Stomach (tissue), 9 donors: ENCODE measurements around the gene THBD. TPM values are rescaled to one million over a fixed set of nuclear protein-coding genes. Genes with fewer than 3 reads are reported as not detected.

Source experiments
- DNase-seq, 2 donors: peaks; one replicate each; pipeline versions ENCODE4 v3.0.0 to v3.0.0-alpha.2; 2013 to 2019
- H3K27ac ChIP-seq, 5 donors: fragments of 200-600 bp in 4 of 5; sonication (generic) in 4 of 5; one replicate each; pipeline ENCODE4 v1.5.1; 2013 to 2019; ENCODE audit warnings: mild to moderate bottlenecking in 1 of 5, moderate library complexity in 1 of 5
- H3K27me3 ChIP-seq, 3 donors: fragments of 200-600 bp; sonication (generic); one replicate each; pipeline ENCODE4 v1.5.1; 2017 to 2019; ENCODE audit warnings: mixed run types in 1 of 3
- H3K36me3 ChIP-seq, 4 donors: fragments of 200-600 bp; sonication (generic); 1 replicate in 3 of 4; 2 replicates in 1 of 4; pipeline ENCODE4 v1.5.1; 2016 to 2019
- H3K4me1 ChIP-seq, 4 donors: fragments of 200-600 bp; sonication (generic); one replicate each; pipeline ENCODE4 v1.5.1; 2016 to 2019
- H3K4me3 ChIP-seq, 4 donors: fragments of 200-600 bp; sonication (generic) in 3 of 4; one replicate each; pipeline ENCODE4 v1.5.1; 2016 to 2019; ENCODE audit warnings: mild to moderate bottlenecking in 1 of 4
- H3K9me3 ChIP-seq, 4 donors: fragments of 200-600 bp; sonication (generic); one replicate each; pipeline ENCODE4 v1.5.1; 2016 to 2019
- EP300 ChIP-seq: sonication (generic); formaldehyde crosslinking; IDR thresholded peaks from one replicate; pipeline ENCODE4 v1.6.1; 2017; ENCODE audit warnings: antibody characterized with exemption
- POLR2A ChIP-seq, 4 donors: fragments of 450-650 bp; IDR thresholded peaks; one replicate each; pipeline ENCODE4 v1.6.1; 2016; ENCODE audit warnings: antibody characterized with exemption in 4 of 4, control low read depth in 2 of 4, mild to moderate bottlenecking in 1 of 4, moderate library complexity in 1 of 4
- POLR2AphosphoS5 ChIP-seq, 3 donors: sonication (generic); formaldehyde crosslinking; IDR thresholded peaks; one replicate each; pipeline ENCODE4 v1.6.1; 2016; ENCODE audit warnings: antibody characterized with exemption in 3 of 3
- WGBS, 5 donors: extraction: QIAGEN DNeasy Blood & Tissue Kit in 3 of 5; methylation state at CpG; one replicate each; pipeline versions ENCODE4 v1.1.5 to v1.1.7; 2013 to 2018; 5-methylcytosine and 5-hydroxymethylcytosine counted together
- intact Hi-C: fragments of 100-400 bp; cut with DNase I; formaldehyde crosslinking; loops from one replicate; pipeline ENCODE4 v1.15.1; 2023; ENCODE audit warnings: low total_unique reads
- polyA plus RNA-seq, 3 donors: library from polyadenylated mRNA; stranded (reverse); fragments of 200-250 nt; gene quantifications; one replicate each; pipeline ENCODE4 v1.2.3, GENCODE V29; 2013
- total RNA-seq, 5 donors: library from RNA; depleted of rRNA; stranded (reverse); fragments of >200 nt; gene quantifications; one replicate each; pipeline versions ENCODE4 v1.1.0 to v1.2.3, GENCODE V29; 2014 to 2016
- TF ChIP-seq, protein P1 (sequence below), 7 experiments: fragments of 450-650 bp in 4 of 7; fragments of 200-600 bp in 3 of 7; sonication (generic) in 3 of 7; IDR thresholded peaks; one replicate each; pipeline ENCODE4 v1.5.1; 2016 to 2019; ENCODE audit warnings: antibody characterized with exemption in 7 of 7, control low read depth in 2 of 7, mild to moderate bottlenecking in 1 of 7
- donor health status: healthy with polysubstance abuse.
- donor health status: Bipolar disorder and iron deficiency.
- donor health status: healthy.

The THBD gene
- total and polyA plus RNA-seq, 8 donors = 2.7 to 83.5 (median 21.8) TPM

GRCh38 chr20:23084845-23085365 is 35.4 kb upstream of the THBD start:
- no peaks in the 10 kb centered on the region for H3K27me3 ChIP-seq
- no peaks in the 10 kb centered on the region for H3K4me1 ChIP-seq
- H3K9me3 ChIP-seq = no peaks in the 10 kb centered on the region
- H3K36me3 ChIP-seq = no peaks in the 10 kb centered on the region
- intact Hi-C loops = no loop called here
- peak overlapping the region; percentile 43 to 88 (median 84) for H3K27ac ChIP-seq
- TF ChIP-seq, protein P1, sequence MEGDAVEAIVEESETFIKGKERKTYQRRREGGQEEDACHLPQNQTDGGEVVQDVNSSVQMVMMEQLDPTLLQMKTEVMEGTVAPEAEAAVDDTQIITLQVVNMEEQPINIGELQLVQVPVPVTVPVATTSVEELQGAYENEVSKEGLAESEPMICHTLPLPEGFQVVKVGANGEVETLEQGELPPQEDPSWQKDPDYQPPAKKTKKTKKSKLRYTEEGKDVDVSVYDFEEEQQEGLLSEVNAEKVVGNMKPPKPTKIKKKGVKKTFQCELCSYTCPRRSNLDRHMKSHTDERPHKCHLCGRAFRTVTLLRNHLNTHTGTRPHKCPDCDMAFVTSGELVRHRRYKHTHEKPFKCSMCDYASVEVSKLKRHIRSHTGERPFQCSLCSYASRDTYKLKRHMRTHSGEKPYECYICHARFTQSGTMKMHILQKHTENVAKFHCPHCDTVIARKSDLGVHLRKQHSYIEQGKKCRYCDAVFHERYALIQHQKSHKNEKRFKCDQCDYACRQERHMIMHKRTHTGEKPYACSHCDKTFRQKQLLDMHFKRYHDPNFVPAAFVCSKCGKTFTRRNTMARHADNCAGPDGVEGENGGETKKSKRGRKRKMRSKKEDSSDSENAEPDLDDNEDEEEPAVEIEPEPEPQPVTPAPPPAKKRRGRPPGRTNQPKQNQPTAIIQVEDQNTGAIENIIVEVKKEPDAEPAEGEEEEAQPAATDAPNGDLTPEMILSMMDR (IDR thresholded peaks at IDR 0.05) = no peak
- no peak for TF ChIP-seq POLR2A (IDR thresholded peaks at IDR 0.05)
- no peak for TF ChIP-seq EP300
- TF ChIP-seq POLR2AphosphoS5 (IDR thresholded peaks at IDR 0.05) = no peak
- peak overlapping the region; percentile 26 to 42 (median 39) for H3K4me3 ChIP-seq
- 60 to 80% (median 78%) methylated on average over 8 to 24 of the region's 24 CpGs for WGBS, 5 donors
- DNase-seq = peak in 1 of 2 donors; percentile 46

- 81 to 96% (median 85%) methylated on average over 10 to 17 of the region's 17 CpGs for WGBS, 5 donors
- Histone ChIP-seq H3K4me1 (peaks cover 0 to 3% (median 0%) of the 10 kb centered on the region in 4 donors), H3K36me3 (no peaks in the 10 kb centered on the region), H3K9me3 (no peaks in the 10 kb centered on the region), H3K27ac (peak overlapping the region; percentile 43 to 88 (median 84)), H3K27me3 (no peaks in the 10 kb centered on the region), H3K4me3 (peak overlapping the region; percentile 26 to 42 (median 39))
- intact Hi-C loops = no loop called here
- DNase-seq = no peak
- TF ChIP-seq POLR2AphosphoS5 (IDR thresholded peaks at IDR 0.05) (no peak), POLR2A (IDR thresholded peaks at IDR 0.05) (no peak), EP300 (no peak)
- TF ChIP-seq, protein P1 (IDR thresholded peaks at IDR 0.05) = no peak
Observed at GRCh38 chr20:23084282-23084844, 34.9 kb upstream of the THBD start.

GRCh38 chr20:23083553-23084220 is 34.2 kb upstream of the THBD start:
- WGBS, 5 donors = 72 to 88% (median 78%) methylated on average over 7 to 15 of the region's 15 CpGs
- H3K4me3 ChIP-seq = peak overlapping the region; percentile 26 to 42 (median 39)
- no peaks in the 10 kb centered on the region for H3K27me3 ChIP-seq
- intact Hi-C loops = no loop called here
- H3K27ac ChIP-seq = peak overlapping the region; percentile 43 to 88 (median 84)
- no peak for DNase-seq
- TF ChIP-seq, protein P1 (IDR thresholded peaks at IDR 0.05) = no peak
- TF ChIP-seq EP300 (no peak), POLR2AphosphoS5 (IDR thresholded peaks at IDR 0.05) (no peak), POLR2A (IDR thresholded peaks at IDR 0.05) (no peak)
- H3K4me1 ChIP-seq = peaks cover 0 to 9% (median 0%) of the 10 kb centered on the region in 4 donors
- H3K9me3 ChIP-seq = no peaks in the 10 kb centered on the region
- H3K36me3 ChIP-seq = no peaks in the 10 kb centered on the region

GRCh38 chr20:23082846-23083552 is 33.5 kb upstream of the THBD start:
- Histone ChIP-seq H3K27ac (peak overlapping the region in 4 of 5 donors; percentile 78 to 88 (median 84)), H3K4me1 (peaks cover 0 to 16% (median 0%) of the 10 kb centered on the region in 4 donors), H3K4me3 (peak overlapping the region in 3 of 4 donors; percentile 39 to 42 (median 39)), H3K36me3 (no peaks in the 10 kb centered on the region), H3K27me3 (no peaks in the 10 kb centered on the region), H3K9me3 (no peaks in the 10 kb centered on the region)
- intact Hi-C loops = no loop called here
- WGBS, 5 donors = 56 to 65% (median 59%) methylated on average over 9 of the region's 9 CpGs
- peak in 1 of 2 donors; percentile 65 for DNase-seq
- TF ChIP-seq EP300 (no peak), POLR2AphosphoS5 (IDR thresholded peaks at IDR 0.05) (peak; percentile 15 to 40 (median 24))
